Measurements from ENCODE around the gene TRAP1.

DNA sequence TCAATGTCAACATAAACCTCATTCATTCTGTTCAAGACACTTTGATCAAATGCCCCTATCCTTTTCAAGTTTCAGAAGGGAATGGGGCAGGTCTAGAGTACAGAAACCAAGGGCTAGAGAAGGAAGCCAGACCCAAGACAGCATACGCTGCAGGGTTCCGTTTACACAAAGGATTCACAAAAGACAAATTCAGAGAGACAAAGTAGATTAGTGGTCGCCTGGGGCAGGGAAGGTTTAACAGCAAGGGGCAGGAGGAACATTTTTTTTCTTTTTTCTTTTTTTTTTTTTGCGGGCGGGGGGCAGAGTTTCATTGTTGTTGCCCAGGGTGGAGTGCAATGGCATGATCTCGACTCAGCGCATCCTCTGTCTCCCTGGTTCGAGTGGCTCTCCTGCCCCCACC lies 19.9 kb upstream of the TRAP1 start:
- TF ChIP-seq, protein P1, sequence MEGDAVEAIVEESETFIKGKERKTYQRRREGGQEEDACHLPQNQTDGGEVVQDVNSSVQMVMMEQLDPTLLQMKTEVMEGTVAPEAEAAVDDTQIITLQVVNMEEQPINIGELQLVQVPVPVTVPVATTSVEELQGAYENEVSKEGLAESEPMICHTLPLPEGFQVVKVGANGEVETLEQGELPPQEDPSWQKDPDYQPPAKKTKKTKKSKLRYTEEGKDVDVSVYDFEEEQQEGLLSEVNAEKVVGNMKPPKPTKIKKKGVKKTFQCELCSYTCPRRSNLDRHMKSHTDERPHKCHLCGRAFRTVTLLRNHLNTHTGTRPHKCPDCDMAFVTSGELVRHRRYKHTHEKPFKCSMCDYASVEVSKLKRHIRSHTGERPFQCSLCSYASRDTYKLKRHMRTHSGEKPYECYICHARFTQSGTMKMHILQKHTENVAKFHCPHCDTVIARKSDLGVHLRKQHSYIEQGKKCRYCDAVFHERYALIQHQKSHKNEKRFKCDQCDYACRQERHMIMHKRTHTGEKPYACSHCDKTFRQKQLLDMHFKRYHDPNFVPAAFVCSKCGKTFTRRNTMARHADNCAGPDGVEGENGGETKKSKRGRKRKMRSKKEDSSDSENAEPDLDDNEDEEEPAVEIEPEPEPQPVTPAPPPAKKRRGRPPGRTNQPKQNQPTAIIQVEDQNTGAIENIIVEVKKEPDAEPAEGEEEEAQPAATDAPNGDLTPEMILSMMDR (conservative IDR thresholded peaks at IDR 0.05; ENCODE audit: low read length) = no peak
- no peak for TF ChIP-seq EZH2phosphoT487 (IDR thresholded peaks at IDR 0.05; ENCODE audit: borderline replicate concordance, low read depth, low read length)

All from OCI-LY7 (cell line).